Upper lobe of left lung (tissue), 6 donors: ENCODE data around the gene ETFB. TPM values are rescaled to one million over a fixed set of nuclear protein-coding genes. Genes with fewer than 3 reads are reported as not detected.

Experiments
- ATAC-seq, 2 donors: fragments of 200-7000 bp; cut with Tn5 transposase; one replicate each; pipeline ENCODE4 v1.9.1; 2022; ENCODE audit warnings: mild to moderate bottlenecking in 2 of 2, moderate library complexity in 2 of 2; ENCODE audit not compliant: low FRiP score in 2 of 2
- DNase-seq, 2 donors: peaks; one replicate each; pipeline ENCODE4 v3.0.0-alpha.2; 2019 to 2020
- H3K27ac ChIP-seq, 4 donors: fragments of 200-600 bp; sonication (generic); one replicate each; pipeline ENCODE4 v1.5.1; 2016 to 2019
- H3K27me3 ChIP-seq, 4 donors: fragments of 200-600 bp; sonication (generic); one replicate each; pipeline ENCODE4 v1.5.1; 2017 to 2019
- H3K36me3 ChIP-seq, 4 donors: fragments of 200-600 bp; sonication (generic); one replicate each; pipeline ENCODE4 v1.5.1; 2016 to 2019
- H3K4me1 ChIP-seq, 4 donors: fragments of 200-600 bp; sonication (generic); one replicate each; pipeline ENCODE4 v1.5.1; 2018 to 2019
- H3K4me3 ChIP-seq, 4 donors: fragments of 200-600 bp; sonication (generic); one replicate each; pipeline ENCODE4 v1.5.1; 2017 to 2019; ENCODE audit warnings: mild to moderate bottlenecking in 2 of 4, moderate library complexity in 1 of 4
- H3K9me3 ChIP-seq, 4 donors: fragments of 200-600 bp; sonication (generic); one replicate each; pipeline ENCODE4 v1.5.1; 2018 to 2019
- CTCF ChIP-seq, 6 experiments: fragments of 450-650 bp in 4 of 6; fragments of 200-600 bp in 2 of 6; sonication (generic) in 2 of 6; IDR thresholded peaks; one replicate each; pipeline ENCODE4 v1.5.1; 2016 to 2019; ENCODE audit warnings: antibody characterized with exemption in 6 of 6
- EP300 ChIP-seq, 4 donors: sonication (generic); formaldehyde crosslinking; IDR thresholded peaks; one replicate each; pipeline ENCODE4 v1.5.1; 2017; ENCODE audit warnings: antibody characterized with exemption in 4 of 4, control low read depth in 2 of 4
- POLR2A ChIP-seq, 4 donors: fragments of 450-650 bp; IDR thresholded peaks; one replicate each; pipeline ENCODE4 v1.5.1; 2016 to 2017; ENCODE audit warnings: antibody characterized with exemption in 4 of 4, mild to moderate bottlenecking in 2 of 4
- POLR2AphosphoS5 ChIP-seq, 2 donors: sonication (generic); formaldehyde crosslinking; IDR thresholded peaks; one replicate each; pipeline ENCODE4 v1.5.1; 2017; ENCODE audit warnings: antibody characterized with exemption in 2 of 2
- WGBS, 2 donors: methylation state at CpG; one replicate each; pipeline ENCODE4 v1.1.5; 2017 to 2018; 5-methylcytosine and 5-hydroxymethylcytosine counted together
- total RNA-seq, 6 donors: library from RNA; depleted of rRNA in 4 of 6; stranded (reverse); fragments of >200 nt in 4 of 6; gene quantifications; one replicate each; pipeline versions ENCODE4 v1.1.0 to v1.2.1, GENCODE V29; 2016 to 2021
- donor health status: DM: no; HTN: no; CAD: no; lungs with moderate emphysema.
- donor health status: DM: no; HTN: yes; CAD: no; lungs with severe emphysema.

The ETFB gene
- total RNA-seq, 6 donors from 2014 or later, result 59.7 to 102 (median 86.6) TPM

- H3K4me3 ChIP-seq, result no peak overlapping the region
- no peaks in the 10 kb centered on the region for H3K4me1 ChIP-seq
- 40 to 90% methylated on average over 1 of the region's 1 CpG for WGBS, 2 donors
- no peaks in the 10 kb centered on the region for H3K36me3 ChIP-seq
- H3K27me3 ChIP-seq, result no peaks in the 10 kb centered on the region
- TF ChIP-seq CTCF (IDR thresholded peaks at IDR 0.05) (no peak), EP300 (IDR thresholded peaks at IDR 0.05) (no peak), POLR2A (IDR thresholded peaks at IDR 0.05) (no peak), POLR2AphosphoS5 (IDR thresholded peaks at IDR 0.05) (no peak)
- no peak for ATAC-seq
- H3K9me3 ChIP-seq, result no peaks in the 10 kb centered on the region
- no peak overlapping the region for H3K27ac ChIP-seq
- no peak for DNase-seq
These were observed 48.2 kb downstream of the ETFB start for GRCh38 chr19:51317968-51318367.

GRCh38 chr19:51317376-51317775 lies 48.8 kb downstream of the ETFB start:
- H3K27me3 ChIP-seq, result peaks cover 0 to under 1% (median 0%) of the 10 kb centered on the region in 4 donors
- WGBS, 2 donors, result 86 to 95% methylated on average over 2 to 3 of the region's 3 CpGs
- no peak overlapping the region for H3K27ac ChIP-seq
- H3K9me3 ChIP-seq, result no peaks in the 10 kb centered on the region
- H3K36me3 ChIP-seq, result no peaks in the 10 kb centered on the region
- H3K4me1 ChIP-seq, result no peaks in the 10 kb centered on the region
- DNase-seq (no peak), ATAC-seq (no peak)
- TF ChIP-seq EP300 (IDR thresholded peaks at IDR 0.05) (no peak), CTCF (IDR thresholded peaks at IDR 0.05) (no peak), POLR2A (IDR thresholded peaks at IDR 0.05) (no peak), POLR2AphosphoS5 (IDR thresholded peaks at IDR 0.05) (no peak)
- H3K4me3 ChIP-seq, result no peak overlapping the region

DNA sequence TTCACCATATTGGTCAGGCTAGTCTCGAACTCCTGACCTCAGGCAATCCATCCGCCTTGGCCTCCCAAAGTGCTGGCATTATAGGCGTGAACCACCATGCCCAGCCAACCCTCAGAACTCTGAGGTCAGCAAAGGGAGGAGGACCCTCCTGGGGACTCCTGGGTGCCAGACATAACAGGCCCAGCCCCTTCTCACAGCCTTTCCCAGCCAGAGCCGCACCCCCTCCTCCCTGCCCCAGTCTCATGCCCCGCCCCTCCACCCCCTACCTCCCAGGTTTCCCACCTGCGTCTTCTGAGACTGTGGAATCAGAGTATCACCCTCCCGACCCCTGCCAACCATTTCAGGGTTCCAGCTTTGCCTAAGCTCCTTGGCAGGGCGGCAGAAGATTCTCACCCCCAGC lies 49.5 kb downstream of the ETFB start:
- WGBS, 2 donors, result 67 to 81% methylated on average over 5 to 8 of the region's 8 CpGs
- DNase-seq (no peak), ATAC-seq (no peak)
- TF ChIP-seq POLR2AphosphoS5 (IDR thresholded peaks at IDR 0.05), result no peak
- no peak for TF ChIP-seq CTCF (IDR thresholded peaks at IDR 0.05)
- no peak for TF ChIP-seq EP300 (IDR thresholded peaks at IDR 0.05)
- no peak for TF ChIP-seq POLR2A (IDR thresholded peaks at IDR 0.05)
- Histone ChIP-seq H3K9me3 (no peaks in the 10 kb centered on the region), H3K27me3 (peaks cover 0 to 7% (median 6%) of the 10 kb centered on the region in 4 donors), H3K27ac (no peak overlapping the region), H3K4me3 (no peak overlapping the region), H3K4me1 (peaks cover 0 to 2% (median 0%) of the 10 kb centered on the region in 4 donors), H3K36me3 (no peaks in the 10 kb centered on the region)

GRCh38 chr19:51311351-51312257 lies 54.6 kb downstream of the ETFB start, which contains the start of gene IGLON5:
IGLON5 (plus strand) TSS chr19:51311644; CDS start chr19:51311848, 204 bp downstream.
- peaks cover 0 to 13% (median 7%) of the 10 kb centered on the region in 4 donors for H3K27me3 ChIP-seq
- WGBS, 2 donors, result 0 to 6% methylated on average over 2 to 26 of the region's 76 CpGs

More at GRCh38 chr19:51311351-51312257, 54.6 kb downstream of the ETFB start, which contains the start of gene IGLON5:
- no peak for TF ChIP-seq CTCF (IDR thresholded peaks at IDR 0.05)
- no peak for TF ChIP-seq POLR2A (IDR thresholded peaks at IDR 0.05)
- TF ChIP-seq EP300 (IDR thresholded peaks at IDR 0.05), result no peak
- no peak for TF ChIP-seq POLR2AphosphoS5 (IDR thresholded peaks at IDR 0.05)
- Histone ChIP-seq H3K27ac (no peak within 1 kb of the TSS), H3K4me1 (peaks cover 0 to 7% (median 0%) of the 10 kb centered on the region in 4 donors), H3K9me3 (peaks cover 0 to 14% (median 6%) of the 10 kb centered on the region in 4 donors), H3K4me3 (no peak within 1 kb of the TSS), H3K36me3 (no peaks in the 10 kb centered on the region)
- DNase-seq, result peak in 1 of 2 donors; percentile 65
- peak in 1 of 2 donors; percentile 9 for ATAC-seq
